HepG2 (cell line): ENCODE results near the gene SFT2D1. TPM values are rescaled to one million over a fixed set of nuclear protein-coding genes. Genes with fewer than 3 reads are reported as not detected.

Source experiments
- AGO2 ChIP-seq: fragments of 200-400 bp; formaldehyde crosslinking; optimal IDR thresholded peaks from 2 replicates; pipeline ENCODE3; 2017; ENCODE audit warnings: mild to moderate bottlenecking, low read depth, low read length, moderate library complexity
- HNRNPL ChIP-seq: fragments of 200-400 bp; formaldehyde crosslinking; IDR thresholded peaks from 2 replicates; pipeline ENCODE4 v1.6.1; 2017; ENCODE audit warnings: mild to moderate bottlenecking, low read depth, low read length
- MATR3 ChIP-seq: sonication (generic); formaldehyde crosslinking; IDR thresholded peaks from 2 replicates; pipeline ENCODE4 v1.4.0; 2020; ENCODE audit warnings: missing genetic modification reagents
- PBX2 ChIP-seq: IDR thresholded peaks from 2 replicates; pipeline ENCODE4 v1.6.1; 2016; ENCODE audit warnings: control low read depth
- POGZ ChIP-seq: sonication (generic); formaldehyde crosslinking; IDR thresholded peaks from 2 replicates; pipeline ENCODE4 v1.4.0; 2020; ENCODE audit warnings: mild to moderate bottlenecking, missing genetic modification reagents
- RFXANK ChIP-seq: IDR thresholded peaks from 2 replicates; pipeline ENCODE4 v1.6.1; 2016
- ZBTB46 ChIP-seq: sonication (generic); formaldehyde crosslinking; IDR thresholded peaks from 2 replicates; pipeline ENCODE4 v1.4.0; 2020; ENCODE audit warnings: mild to moderate bottlenecking, missing genetic modification reagents, borderline replicate concordance
- ZFP36L2 ChIP-seq: sonication (generic); formaldehyde crosslinking; IDR thresholded peaks from 2 replicates; pipeline ENCODE4 v1.4.0; 2020; ENCODE audit warnings: missing genetic modification reagents
- ZNF292 ChIP-seq: sonication (generic); formaldehyde crosslinking; IDR thresholded peaks from 2 replicates; pipeline ENCODE4 v1.8.1; 2022; ENCODE audit warnings: mild to moderate bottlenecking, low read depth, missing genetic modification reagents, borderline replicate concordance
- ZNF3 ChIP-seq: IDR thresholded peaks from 2 replicates; pipeline ENCODE4 v1.7.0; 2017; ENCODE audit warnings: inconsistent platforms
- ZNF503 ChIP-seq: sonication (generic); formaldehyde crosslinking; IDR thresholded peaks from 2 replicates; pipeline ENCODE4 v1.4.0; 2020; ENCODE audit warnings: missing genetic modification reagents
- ZNF615 ChIP-seq: sonication (generic); formaldehyde crosslinking; IDR thresholded peaks from 2 replicates; pipeline ENCODE4 v1.5.0; 2020; ENCODE audit warnings: mild to moderate bottlenecking, missing genetic modification reagents, borderline replicate concordance
- ZNF878 ChIP-seq: sonication (generic); formaldehyde crosslinking; IDR thresholded peaks from 2 replicates; pipeline ENCODE4 v1.8.1; 2023; ENCODE audit warnings: mild to moderate bottlenecking, missing genetic modification reagents, moderate library complexity
- polyA plus RNA-seq, 8 experiments: library from polyadenylated mRNA; depleted of rRNA in 3 of 8; stranded (reverse) in 7 of 8; unstranded in 1 of 8; fragments of >200 nt; fragmentation: Illumina TruSeq in 4 of 8; extraction: Trizol in 4 of 8; gene quantifications; 2 replicates each; pipeline versions ENCODE4 v1.2.1 to v1.2.3, GENCODE V29; 2011 to 2016; ENCODE audit warnings: low read depth in 4 of 8, missing spikeins in 1 of 8, mixed read lengths in 1 of 8; ENCODE audit not compliant: insufficient read depth in 1 of 8
- total RNA-seq, 5 experiments: library from RNA; depleted of rRNA; stranded (reverse); fragments of >200 nt; fragmentation: Illumina TruSeq; extraction: Trizol; gene quantifications; 2 replicates each; pipeline ENCODE4 v1.2.3, GENCODE V29; 2016; ENCODE audit warnings: low read depth in 1 of 5
- TF ChIP-seq, protein P1 (sequence below): sonication (generic); formaldehyde crosslinking; IDR thresholded peaks from 2 replicates; pipeline ENCODE4 v1.8.0; 2022; ENCODE audit warnings: mild to moderate bottlenecking, missing genetic modification reagents; ENCODE audit not compliant: insufficient replicate concordance
- TF ChIP-seq, protein P2 (sequence below), 2 experiments: sonication (generic) in 1 of 2; formaldehyde crosslinking in 1 of 2; IDR thresholded peaks; 2 replicates each; pipeline versions ENCODE4 v1.4.0 to v1.6.1; 2016 to 2020; ENCODE audit warnings: borderline replicate concordance in 1 of 2, low read depth in 1 of 2, mild to moderate bottlenecking in 1 of 2, missing genetic modification reagents in 1 of 2

The SFT2D1 gene
- total and polyA plus RNA-seq, 2 of the 13 experiments (the other 11 are each of a cell fraction or from before 2014, with no cell fraction given), result 115 to 147 TPM

- TF ChIP-seq, protein P1, sequence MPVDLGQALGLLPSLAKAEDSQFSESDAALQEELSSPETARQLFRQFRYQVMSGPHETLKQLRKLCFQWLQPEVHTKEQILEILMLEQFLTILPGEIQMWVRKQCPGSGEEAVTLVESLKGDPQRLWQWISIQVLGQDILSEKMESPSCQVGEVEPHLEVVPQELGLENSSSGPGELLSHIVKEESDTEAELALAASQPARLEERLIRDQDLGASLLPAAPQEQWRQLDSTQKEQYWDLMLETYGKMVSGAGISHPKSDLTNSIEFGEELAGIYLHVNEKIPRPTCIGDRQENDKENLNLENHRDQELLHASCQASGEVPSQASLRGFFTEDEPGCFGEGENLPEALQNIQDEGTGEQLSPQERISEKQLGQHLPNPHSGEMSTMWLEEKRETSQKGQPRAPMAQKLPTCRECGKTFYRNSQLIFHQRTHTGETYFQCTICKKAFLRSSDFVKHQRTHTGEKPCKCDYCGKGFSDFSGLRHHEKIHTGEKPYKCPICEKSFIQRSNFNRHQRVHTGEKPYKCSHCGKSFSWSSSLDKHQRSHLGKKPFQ, result peak; percentile 10
- TF ChIP-seq POGZ (CRISPR knock-in tag) (peak; percentile 74), ZFP36L2 (CRISPR knock-in tag) (no peak), ZNF878 (no peak; the same call in 1 of the 2 replicates), ZBTB46 (no peak; the same call in 1 of the 2 replicates), ZNF503 (CRISPR knock-in tag) (peak; percentile 68), ZNF3 (CRISPR knock-in tag) (no peak), HNRNPL (no peak), ZNF292 (CRISPR knock-in tag) (no peak), RFXANK (0 out of 2 replicates have a peak, but pooled peaks have one; percentile 27), MATR3 (CRISPR knock-in tag) (no peak), AGO2 (peak; percentile 98), ZNF615 (CRISPR knock-in tag) (0 out of 2 replicates have a peak, but pooled peaks have one; percentile 7), PBX2 (CRISPR knock-in tag) (no peak)
- TF ChIP-seq, protein P2, sequence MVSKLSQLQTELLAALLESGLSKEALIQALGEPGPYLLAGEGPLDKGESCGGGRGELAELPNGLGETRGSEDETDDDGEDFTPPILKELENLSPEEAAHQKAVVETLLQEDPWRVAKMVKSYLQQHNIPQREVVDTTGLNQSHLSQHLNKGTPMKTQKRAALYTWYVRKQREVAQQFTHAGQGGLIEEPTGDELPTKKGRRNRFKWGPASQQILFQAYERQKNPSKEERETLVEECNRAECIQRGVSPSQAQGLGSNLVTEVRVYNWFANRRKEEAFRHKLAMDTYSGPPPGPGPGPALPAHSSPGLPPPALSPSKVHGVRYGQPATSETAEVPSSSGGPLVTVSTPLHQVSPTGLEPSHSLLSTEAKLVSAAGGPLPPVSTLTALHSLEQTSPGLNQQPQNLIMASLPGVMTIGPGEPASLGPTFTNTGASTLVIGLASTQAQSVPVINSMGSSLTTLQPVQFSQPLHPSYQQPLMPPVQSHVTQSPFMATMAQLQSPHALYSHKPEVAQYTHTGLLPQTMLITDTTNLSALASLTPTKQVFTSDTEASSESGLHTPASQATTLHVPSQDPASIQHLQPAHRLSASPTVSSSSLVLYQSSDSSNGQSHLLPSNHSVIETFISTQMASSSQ (IDR thresholded peaks at IDR 0.05; ENCODE audit: low read depth), result no peak
- TF ChIP-seq, protein P2 (CRISPR knock-in tag; IDR thresholded peaks at IDR 0.05; ENCODE audit: borderline replicate concordance), result peak; percentile 13; the same call in 1 of the 2 replicates
Observed at GRCh38 chr6:166382933-166383801, 40.8 kb upstream of the SFT2D1 start, which contains the start of gene MPC1 (continued).
